Esophagus squamous epithelium (tissue), 4 donors: ENCODE data around the gene SLC22A5.

Experiments used
- CTCF ChIP-seq, 6 experiments: fragments of 450-650 bp in 4 of 6; fragments of 200-600 bp in 2 of 6; sonication (generic) in 2 of 6; IDR thresholded peaks; one replicate each; pipeline ENCODE4 v1.5.1; 2016 to 2019; ENCODE audit warnings: antibody characterized with exemption in 6 of 6, mild to moderate bottlenecking in 4 of 6, moderate library complexity in 4 of 6
- POLR2A ChIP-seq, 4 donors: fragments of 450-650 bp; IDR thresholded peaks; one replicate each; pipeline ENCODE4 v1.6.1; 2017; ENCODE audit warnings: antibody characterized with exemption in 4 of 4, mild to moderate bottlenecking in 4 of 4, moderate library complexity in 3 of 4

DNA sequence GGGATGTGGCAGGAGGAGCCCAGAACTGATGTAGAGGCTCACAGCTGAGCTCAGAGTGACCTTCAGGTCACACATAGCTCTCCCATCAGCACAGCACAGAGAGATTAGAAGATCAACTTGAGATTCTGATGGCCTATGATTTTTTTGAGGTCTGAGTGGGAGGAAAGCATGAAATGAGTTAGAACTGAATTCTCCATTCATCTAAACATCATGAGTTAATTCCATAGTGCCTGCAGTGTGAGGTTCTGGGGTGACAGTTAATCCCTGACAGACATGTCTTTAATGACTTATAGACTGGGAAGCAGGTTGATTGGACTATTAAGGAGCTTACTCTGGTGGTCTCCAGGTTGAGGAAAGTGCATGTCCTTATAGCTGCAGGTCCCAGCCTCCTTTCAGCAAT is 22.4 kb downstream of the SLC22A5 start:
- TF ChIP-seq CTCF (IDR thresholded peaks at IDR 0.05) (no peak), POLR2A (IDR thresholded peaks at IDR 0.05) (no peak)
